ENCODE measurements around the gene LHX2.

LHX2 gene

DNA sequence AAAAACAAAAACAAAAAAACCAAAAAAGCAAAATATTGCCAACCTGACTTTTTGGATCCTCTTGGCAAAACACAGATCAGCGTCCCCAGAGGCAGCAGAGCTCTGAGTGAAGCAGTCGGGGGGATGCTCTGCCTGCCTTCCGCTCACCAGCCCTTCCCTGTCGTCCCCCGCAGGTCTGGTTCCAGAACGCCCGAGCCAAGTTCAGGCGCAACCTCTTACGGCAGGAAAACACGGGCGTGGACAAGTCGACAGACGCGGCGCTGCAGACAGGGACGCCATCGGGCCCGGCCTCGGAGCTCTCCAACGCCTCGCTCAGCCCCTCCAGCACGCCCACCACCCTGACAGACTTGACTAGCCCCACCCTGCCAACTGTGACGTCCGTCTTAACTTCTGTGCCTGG is 20.7 kb downstream of the LHX2 start:
- DNase-seq (ENCODE audit: low read depth) = no peak

DNA sequence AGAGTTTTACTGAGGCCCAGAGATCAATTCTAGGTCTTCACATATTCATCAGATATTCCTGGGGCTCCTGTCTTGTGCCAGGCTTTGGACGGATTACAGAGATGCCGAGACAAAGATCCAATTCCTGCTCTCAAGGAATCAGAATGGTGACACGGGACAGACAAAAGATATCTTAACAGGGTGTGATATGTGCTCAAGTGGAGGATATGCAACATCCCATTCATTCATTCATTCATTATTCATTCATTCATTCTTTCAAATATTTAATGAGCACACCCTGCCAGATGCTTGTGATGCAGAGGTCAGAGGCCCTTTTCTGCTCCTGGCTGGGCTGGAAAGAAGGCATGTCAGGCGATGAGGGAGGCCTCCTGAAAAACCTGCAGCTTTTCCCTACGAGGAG is 21.8 kb downstream of the LHX2 start:
- DNase-seq (ENCODE audit: low read depth) = no peak

DNA sequence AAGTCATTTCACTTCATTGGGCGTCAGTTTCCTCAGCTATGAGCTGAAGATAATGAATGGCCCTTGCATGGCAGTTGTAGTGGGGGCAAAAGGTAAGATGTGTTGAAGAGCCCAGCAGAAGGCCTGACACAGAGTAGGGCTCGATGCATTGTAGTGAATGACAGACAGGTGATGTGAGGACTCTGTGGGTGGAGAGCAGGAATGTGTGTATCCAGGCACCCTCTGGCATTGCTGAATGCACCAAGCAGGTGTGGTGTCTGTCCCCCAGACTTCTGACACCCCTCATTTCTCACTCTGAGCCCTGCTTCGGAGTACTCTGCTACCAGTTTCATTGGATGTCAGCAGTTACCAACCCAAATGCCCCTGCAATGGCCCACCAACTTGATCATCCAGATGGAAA is 22.4 kb downstream of the LHX2 start:
- no peak for DNase-seq (ENCODE audit: low read depth)

DNA sequence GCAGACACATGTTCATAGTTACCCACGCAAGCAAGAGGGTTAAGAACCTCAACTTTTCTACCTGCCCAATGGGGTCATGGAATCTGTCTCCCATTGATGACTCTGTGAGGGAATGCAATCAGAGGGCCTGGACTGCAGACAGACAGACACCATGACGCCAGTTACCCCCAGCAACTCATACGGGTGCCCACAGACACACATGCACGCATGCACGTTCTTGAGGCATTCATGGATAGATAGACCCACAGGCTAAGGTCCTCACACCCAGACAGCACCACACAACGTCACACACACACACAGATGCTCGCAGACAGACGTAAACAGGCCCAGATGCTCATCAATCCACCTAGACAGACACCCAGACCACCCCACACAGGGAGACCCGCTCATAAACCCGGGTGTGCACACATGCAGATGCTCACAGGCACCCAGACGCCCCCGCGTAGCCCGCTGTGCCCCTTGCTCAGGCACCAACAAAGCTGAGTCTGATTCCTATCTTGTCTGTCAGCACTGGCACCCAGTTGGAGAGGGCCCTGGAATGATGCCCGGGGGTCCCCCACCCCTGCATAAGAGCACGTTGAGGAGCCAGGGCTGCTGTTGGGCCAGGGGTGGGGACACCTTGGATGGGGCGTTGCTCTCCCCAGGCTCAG is 23.6 kb downstream of the LHX2 start:
- no peak for DNase-seq (ENCODE audit: low read depth)

DNA sequence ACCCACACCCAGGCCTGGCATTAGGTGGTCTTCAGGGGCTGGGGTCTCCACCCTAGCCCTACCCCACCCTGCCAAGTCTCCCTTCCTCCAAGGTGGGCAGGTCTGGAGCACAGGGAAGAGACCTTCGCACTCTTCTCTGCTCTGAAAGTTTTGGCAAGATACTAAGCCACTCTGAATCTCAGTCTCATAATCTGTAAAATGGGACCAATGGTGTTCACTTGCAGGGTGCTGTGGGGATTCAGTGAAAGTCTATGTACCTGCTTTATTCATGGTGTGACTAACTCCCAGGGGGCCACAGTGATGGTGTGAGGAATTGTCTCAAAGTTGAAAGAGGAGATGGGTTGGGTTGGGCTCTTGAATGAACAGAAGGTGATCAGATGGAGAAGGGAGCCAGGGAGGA is 25.0 kb downstream of the LHX2 start:
- no peak for DNase-seq (ENCODE audit: low read depth)

DNA sequence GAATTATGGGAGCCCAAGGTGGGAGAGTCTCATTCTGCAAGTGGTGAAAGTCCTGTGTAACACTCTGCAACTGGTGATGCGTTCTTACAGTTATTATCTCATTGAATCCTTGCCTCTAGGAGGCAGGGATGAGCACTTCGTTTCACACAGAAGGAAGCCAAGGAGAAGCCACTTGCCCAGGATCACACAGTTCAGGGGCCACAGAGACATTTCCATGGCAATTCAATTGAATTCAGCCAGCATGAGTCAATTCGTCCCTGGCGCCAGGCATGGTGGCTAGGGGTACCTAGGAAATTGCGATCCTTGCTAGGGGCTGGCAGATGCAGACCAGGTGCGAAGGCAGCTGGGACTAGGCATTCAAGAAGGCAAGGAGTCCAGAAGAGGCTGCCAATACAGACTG is 26.2 kb downstream of the LHX2 start:
- DNase-seq (ENCODE audit: low read depth) = no peak

DNA sequence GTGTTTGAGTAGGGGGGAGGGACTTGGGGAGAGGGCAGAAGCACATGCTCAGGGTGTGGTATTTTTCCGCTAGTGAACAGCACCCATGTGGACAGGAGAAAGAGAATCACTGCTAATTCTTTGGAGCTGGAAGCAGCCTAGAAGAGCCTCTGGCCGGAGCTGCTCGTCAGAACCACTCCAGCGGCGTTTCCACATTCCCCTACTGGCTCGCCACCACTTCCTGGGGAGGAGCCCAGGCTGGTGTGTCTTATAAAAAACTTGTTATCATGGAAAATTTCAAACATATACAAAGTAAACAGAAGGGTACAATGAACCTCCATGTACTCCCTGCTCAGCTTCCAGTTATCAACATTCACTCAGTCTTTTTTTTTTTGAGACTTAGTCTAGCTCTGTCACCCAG is 26.7 kb downstream of the LHX2 start:
- no peak for DNase-seq (ENCODE audit: low read depth)

DNA sequence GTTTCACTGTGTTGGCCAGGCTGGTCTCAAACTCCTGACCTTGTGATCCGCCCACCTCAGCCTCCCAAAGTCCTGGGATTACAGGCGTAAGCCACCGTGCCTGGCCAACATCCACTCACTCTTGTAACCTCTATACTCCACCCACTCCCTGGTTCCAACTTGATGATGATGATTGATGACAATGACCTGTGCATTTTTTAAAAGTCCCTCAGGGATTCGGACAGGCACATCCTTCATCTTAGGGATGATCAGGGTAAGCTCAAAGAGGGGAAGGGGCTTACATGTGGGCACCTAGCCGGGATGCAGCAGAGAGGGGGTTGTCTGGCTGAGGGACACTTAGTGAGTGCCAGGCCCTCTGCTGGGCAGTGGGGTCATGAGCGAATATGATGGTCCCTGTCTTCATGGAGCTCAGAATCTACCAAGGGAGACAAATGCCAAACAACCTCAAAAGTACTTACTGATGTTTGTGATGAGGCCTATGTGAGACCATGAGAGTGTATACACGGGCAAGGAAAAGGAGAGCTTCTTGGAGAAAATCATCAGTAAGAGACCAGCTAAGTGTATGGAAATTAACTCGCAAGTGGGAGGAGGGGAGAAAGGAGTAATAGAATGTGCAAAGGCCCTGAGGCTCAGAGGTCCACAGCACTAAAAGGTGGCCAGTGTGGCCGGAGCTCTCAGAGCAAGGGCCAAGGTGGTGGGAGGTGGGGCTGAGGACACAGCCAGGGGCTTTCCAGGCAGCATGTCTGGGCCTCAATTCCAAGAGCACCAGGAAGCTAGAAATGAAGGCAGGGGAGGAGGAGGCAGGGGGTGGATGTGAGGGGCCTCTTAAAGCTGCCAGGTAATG is 27.4 kb downstream of the LHX2 start:
- DNase-seq (ENCODE audit: low read depth) = no peak

DNA sequence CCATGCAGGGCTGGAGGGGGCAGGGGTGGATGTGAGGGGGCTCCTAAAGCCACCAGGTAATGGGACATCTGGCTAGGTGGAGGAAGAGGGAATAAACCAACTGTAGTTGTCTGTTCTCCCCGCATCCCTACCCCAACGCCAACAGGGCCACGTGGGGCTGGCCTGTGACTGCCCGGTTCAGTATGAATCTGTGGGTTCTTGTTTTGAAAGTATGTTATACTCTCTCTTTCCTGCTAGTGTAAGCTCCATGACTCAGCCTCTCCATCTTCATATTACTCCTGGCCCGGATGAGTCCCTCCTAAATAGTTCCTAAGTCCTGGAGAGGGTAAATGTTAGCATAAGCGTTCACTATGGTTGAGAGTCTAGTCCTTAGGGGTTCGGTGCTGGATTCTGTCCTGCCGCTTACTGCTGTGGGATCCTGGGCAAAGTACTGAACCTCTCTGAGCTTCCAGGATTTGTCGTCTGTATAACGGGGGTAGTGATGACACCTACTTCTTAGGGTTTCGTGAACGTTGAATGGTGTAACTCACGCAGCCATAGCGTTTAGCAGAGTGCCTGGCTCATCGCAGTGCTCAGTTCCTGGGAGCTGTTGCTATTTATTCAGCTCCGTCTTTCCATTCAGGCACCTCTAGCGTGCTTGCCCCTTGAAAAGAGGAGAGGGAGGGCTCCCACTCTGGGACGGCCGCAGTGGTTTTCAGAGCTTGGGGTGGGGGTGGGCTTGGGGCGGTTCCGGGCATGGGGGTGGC is 28.8 kb downstream of the LHX2 start:
- no peak for DNase-seq (ENCODE audit: low read depth)

DNA sequence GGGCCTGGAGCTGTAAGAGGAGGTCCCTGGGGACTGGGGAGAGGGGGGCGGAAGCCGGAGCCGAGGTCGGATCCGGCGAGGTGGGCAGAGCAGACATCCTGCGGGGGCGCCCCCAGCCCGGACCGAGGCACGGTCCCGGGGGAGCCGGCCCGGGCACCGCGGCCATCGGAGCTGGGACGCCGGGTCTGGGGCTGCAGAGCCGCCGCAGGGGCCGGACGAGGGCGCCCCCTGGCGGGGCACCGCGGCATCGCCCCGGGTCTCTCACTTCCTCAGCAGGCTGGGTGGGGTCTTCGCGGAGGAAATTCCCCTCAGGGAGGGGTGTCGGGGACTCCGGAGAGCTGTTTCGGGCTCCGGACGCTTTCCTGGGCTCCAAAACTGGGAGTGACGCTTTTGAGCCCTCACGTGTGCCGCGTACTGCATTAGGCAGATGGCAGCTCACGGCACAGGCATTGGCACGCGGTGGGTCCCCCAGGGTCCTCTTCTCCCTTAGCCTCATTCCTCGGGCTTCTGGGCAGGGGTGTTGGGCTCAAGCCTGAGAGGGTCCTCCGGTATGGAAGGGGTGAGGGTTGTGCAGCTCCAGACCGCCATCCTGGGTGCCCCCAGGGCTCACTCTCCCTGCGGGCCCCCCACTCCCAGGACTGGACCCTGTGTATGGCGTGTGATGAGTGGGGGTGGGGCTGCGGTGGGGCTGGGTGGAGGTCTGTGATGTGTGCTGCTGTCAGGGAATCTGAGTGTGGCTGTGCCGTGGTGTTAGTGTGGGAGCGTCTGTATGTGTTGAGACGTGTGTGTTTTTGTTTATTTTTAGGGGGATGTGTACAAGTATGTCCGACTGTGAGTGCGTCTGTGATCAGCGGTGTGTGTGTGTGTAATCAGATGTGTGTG is 29.6 kb downstream of the LHX2 start:
- DNase-seq (ENCODE audit: low read depth) = no peak

DNA sequence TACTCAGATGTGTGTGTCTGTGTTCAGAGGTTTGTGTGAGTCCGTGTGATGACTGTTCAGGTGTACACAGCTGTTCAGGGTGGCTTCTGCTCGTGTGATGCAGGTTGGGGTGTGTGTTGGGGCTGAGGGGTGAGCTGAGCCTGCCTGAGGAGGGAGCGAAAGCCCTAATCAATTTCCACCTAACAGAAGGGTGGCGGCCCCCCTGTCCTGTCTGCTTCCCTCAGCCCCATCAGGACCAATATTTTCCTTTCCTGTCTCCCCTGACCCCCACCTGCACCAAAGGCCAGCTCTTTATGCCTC is 30.2 kb downstream of the LHX2 start:
- DNase-seq (ENCODE audit: low read depth) = no peak

DNA sequence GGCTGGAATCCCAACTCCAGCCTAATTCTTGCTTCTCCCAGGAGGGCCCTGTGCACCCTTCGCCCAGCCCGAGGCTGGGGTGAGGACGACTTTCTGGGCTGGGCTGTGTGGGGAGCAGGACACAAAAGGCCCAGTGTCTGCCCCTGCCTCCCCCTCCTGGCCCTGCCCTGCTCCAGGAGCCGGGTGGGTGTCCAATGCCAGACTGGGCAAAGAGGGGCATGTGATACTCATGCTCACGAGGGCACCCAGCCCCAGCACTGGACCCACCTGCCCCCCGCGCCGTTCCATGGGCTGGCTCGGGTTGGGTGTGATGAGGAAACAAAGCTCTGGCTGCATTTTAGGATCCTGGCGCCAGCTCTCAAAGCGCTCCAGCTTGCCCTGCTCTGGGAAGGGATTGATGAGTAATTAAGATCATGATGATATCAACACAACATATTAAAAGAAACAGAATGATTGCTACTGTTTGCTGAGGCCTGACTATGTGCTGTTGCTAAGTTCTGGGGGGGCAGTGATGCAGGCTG is 30.7 kb downstream of the LHX2 start:
- no peak for DNase-seq (ENCODE audit: low read depth)

DNA sequence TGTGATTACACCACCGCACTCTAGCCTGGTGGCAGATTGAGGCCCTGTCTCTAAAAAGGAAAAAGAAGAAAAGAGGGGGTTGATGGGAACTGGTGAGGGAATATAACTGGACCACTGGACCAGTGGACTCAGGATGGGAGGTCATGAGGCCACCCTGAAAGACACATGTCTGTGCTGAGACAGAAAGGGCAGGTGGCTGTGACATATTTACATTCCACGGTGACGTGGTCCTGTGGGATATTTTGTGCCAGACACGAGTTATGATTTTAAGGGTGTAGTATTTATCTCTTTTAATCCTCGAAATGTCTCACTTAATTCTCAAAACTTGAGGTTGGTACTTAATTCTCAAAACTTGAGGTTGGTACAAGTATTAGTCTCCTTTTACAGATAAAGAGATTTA is 32.9 kb downstream of the LHX2 start:
- no peak for DNase-seq (ENCODE audit: low read depth)

DNA sequence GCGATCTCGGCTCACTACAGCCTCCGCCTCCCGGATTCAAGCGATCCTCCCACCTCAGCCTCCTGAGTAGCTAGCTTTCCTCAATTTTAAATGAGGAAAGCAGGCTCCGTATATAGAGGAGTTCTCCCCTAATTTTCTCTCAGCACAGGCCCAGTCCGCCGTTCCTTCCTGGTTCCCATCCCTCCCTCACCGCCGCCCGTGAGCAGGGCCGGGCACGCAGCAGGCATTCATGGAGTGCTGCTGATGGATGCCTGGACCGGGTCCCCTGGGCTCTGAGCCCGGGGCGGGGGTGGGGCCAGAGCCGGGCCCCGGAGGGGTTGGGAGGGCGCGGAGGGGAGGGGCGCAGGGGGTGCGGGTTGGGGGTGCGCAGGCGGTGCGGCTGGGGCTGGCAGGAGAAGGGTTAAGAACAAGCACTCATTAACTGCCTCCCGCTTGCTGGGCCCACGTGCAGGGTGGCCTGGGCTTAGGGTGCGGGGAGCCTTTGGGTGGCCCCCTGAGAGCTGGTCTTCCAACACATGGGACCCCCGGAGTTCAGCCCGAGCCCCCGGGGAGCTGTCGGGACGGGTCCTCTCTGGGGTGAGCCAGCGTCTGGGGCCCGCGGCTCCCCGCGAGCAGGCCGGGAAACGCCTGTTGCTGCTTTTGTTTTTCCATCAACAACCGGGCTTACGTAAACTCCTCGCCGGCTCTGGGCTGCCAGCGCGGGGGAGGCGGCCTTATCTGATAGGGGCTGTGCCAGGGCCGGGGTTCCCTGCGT is 33.7 kb downstream of the LHX2 start:
- DNase-seq (ENCODE audit: low read depth) = no peak

DNA sequence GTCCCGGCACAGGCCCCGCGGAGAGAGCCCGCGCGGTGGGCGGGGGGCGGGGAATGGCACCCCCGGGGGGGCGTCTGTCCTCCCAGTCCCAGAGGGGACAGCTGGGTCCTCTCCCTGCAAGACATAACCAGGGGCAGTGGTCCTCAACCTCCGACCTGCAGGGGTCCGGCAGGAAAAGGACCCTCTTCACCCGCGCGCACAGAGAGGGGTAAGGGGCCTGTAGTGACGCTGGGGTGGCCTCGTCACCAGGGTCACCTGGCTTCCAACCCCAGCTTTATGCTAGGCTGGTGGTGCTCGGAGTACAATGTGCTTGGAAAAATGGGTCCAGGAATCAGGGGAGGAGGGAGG is 34.2 kb downstream of the LHX2 start:
- DNase-seq (ENCODE audit: low read depth) = no peak

DNA sequence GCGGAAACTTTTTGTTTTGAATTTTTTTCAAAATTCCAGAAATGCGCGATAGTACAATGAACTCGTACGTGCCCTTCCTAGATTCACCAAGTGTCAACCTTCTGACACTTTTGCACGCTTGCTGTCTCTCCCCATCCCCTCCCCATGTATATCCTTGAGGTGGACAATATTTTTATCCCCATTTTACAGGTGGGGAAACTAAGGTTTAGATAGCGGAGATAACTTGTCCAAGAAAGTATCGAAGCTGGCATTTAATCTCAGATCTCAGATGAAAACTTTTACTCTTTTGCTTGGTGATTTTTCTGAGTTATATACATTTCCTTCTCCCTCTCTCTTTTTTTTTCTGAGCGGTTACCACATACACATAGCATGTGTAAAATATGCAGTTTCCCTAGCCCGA is 34.6 kb downstream of the LHX2 start:
- no peak for DNase-seq (ENCODE audit: low read depth)

DNA sequence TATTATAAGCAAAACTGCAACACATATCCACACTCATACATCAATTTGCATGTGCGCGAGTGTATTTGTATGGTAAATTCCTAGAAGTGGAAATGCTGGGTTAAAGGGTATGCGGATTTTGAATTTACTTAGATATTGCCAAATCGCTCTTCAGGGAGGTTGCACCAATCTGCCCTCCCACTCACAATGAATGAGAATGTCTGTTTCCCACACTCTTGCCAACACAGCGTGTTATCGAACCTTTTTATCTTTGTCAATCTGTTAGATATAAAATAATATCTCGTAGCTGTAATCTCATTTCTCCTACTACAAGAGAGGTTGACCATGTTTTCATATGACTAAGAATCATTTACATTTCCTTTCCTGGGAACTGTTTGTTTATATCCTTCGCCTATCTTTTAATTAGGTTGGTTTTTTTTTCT is 35.7 kb downstream of the LHX2 start:
- no peak for DNase-seq (ENCODE audit: low read depth)

DNA sequence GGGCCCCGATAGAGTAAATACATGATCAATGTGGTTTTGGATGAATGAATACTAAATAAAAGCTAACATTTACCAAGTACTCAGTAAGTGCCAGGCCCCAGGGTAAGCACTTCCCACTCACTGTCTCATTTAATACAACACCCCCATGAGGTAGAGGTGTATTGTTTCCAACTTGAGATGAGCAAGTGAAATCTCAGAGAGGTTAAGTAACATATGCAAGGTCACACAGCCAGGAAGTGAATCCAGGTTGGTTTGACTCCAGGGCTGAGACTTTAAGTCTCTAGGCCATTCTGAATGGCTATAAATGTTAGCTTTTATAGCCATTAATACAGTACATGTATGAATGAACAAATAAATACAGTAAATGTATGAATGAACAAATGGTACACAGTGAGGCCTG is 39.4 kb downstream of the LHX2 start:
- DNase-seq (ENCODE audit: low read depth) = no peak

DNA sequence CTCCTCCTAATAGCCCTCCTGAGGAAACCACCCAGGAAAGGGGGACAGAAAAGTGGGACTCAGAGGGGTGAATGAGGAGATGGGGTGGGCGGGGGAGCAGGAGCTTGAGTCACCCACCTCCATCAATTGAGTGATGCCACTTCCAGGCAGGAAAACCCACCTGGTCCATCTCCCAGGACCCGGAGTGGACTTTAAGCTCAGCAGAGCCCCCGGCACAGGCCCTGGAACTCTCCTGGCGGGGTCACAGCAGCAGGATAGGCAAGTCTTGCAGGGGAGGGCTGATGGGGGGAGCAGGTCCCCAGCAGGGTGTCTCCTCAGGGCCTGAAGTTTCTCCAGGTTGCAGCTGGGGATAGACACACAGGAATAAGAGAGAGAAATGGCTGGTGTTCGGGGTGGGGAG is 40.8 kb downstream of the LHX2 start:
- DNase-seq (ENCODE audit: low read depth) = no peak

DNA sequence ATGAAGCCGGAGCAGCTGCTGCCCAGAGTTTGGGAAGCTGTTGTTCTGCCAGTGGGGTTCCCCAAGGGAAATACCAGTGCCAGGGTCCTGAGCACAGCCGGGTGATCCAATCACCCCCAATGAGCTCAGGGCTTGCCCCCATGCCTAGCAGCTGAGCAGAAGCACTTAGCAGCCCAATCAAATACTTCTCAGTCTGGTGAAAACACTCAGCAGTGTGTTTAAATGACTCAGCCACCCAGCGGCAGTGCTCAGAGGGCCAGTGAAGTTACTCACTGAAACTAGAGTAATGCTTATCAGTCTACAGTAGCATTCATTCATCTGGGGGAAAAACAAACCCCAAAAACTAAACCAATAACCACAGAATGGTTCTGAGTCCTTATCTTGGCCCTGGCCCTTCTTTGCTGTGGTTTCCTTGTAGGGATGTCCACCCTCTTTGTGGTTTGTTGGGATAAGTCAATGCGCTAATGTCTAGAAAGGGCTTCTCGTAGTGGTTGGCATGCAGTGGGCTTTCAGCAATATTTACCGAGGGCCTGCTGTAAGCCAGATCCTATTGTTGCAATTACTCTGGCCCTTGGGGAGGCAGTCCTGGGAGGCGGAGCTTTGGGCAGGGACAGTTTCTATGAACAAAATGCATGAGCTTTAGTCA is 43.1 kb downstream of the LHX2 start:
- no peak for DNase-seq (ENCODE audit: low read depth)
